ENCODE results near the gene TBX19.
A peak's percentile ranks its signal among the peaks of the same experiment; 100 is the strongest.

The TBX19 gene

GRCh38 chr1:168280296-168280927, at the start of gene TBX19:
TSS of gene TBX19 (plus strand) at chr1:168280877. CDS start at chr1:168281091, 214 bp downstream.
- TF ChIP-seq ZFX (IDR thresholded peaks at IDR 0.05; ENCODE audit: borderline replicate concordance): no peak
- no peak for TF ChIP-seq CTCF (IDR thresholded peaks at IDR 0.05)
- H3K27ac ChIP-seq: no peak within 1 kb of the TSS

- TF ChIP-seq ZFX (IDR thresholded peaks at IDR 0.05; ENCODE audit: borderline replicate concordance) (no peak), CTCF (IDR thresholded peaks at IDR 0.05) (peak; percentile 83)
Observed at GRCh38 chr1:168234846-168235547, 45.7 kb upstream of the TBX19 start.

GRCh38 chr1:168235548-168235885, 45.2 kb upstream of the TBX19 start:
- TF ChIP-seq CTCF (IDR thresholded peaks at IDR 0.05) (peak; percentile 56), ZFX (IDR thresholded peaks at IDR 0.05; ENCODE audit: borderline replicate concordance) (no peak)
- no peak overlapping the region for H3K27ac ChIP-seq

More at GRCh38 chr1:168234846-168235547, 45.7 kb upstream of the TBX19 start:
- no peak overlapping the region for H3K27ac ChIP-seq

GRCh38 chr1:168235937-168236336, 44.7 kb upstream of the TBX19 start:
- TF ChIP-seq ZFX (IDR thresholded peaks at IDR 0.05; ENCODE audit: borderline replicate concordance): no peak
- TF ChIP-seq CTCF (IDR thresholded peaks at IDR 0.05): no peak
- H3K27ac ChIP-seq: no peak overlapping the region

GRCh38 chr1:168236836-168237611, 43.7 kb upstream of the TBX19 start:
- TF ChIP-seq ZFX (IDR thresholded peaks at IDR 0.05; ENCODE audit: borderline replicate concordance) (no peak), CTCF (IDR thresholded peaks at IDR 0.05) (no peak)
- H3K27ac ChIP-seq: no peak overlapping the region

- H3K27ac ChIP-seq: no peak overlapping the region
- TF ChIP-seq ZFX (IDR thresholded peaks at IDR 0.05; ENCODE audit: borderline replicate concordance): no peak
- TF ChIP-seq CTCF (IDR thresholded peaks at IDR 0.05): no peak
Observed at GRCh38 chr1:168243198-168243597, 37.5 kb upstream of the TBX19 start.
